GM20000 (cell line): ENCODE results near the gene PGP.

Experiments
- DNase-seq: peaks from one replicate; pipeline ENCODE4 v3.0.0; 2012; ENCODE audit warnings: low spot score
- CTCF ChIP-seq: IDR thresholded peaks from 2 replicates; pipeline ENCODE4 v1.5.1; 2012; ENCODE audit warnings: mild to moderate bottlenecking, control low read depth; ENCODE audit errors: extremely low read depth, missing control alignments

Gene PGP

GRCh38 chr16:2177561-2177960, 37.1 kb downstream of the PGP start:
- TF ChIP-seq CTCF, result no peak
- no peak for DNase-seq

- no peak for DNase-seq
- TF ChIP-seq CTCF, result no peak
Observed at GRCh38 chr16:2177101-2177500, 37.5 kb downstream of the PGP start.

- TF ChIP-seq CTCF, result no peak
- no peak for DNase-seq
Observed at GRCh38 chr16:2176047-2176446, 38.6 kb downstream of the PGP start.

GRCh38 chr16:2175454-2175853, 39.2 kb downstream of the PGP start:
- TF ChIP-seq CTCF, result no peak

GRCh38 chr16:2174396-2175131, 40.1 kb downstream of the PGP start:
- DNase-seq, result no peak
- TF ChIP-seq CTCF, result no peak

More at GRCh38 chr16:2175454-2175853, 39.2 kb downstream of the PGP start:
- no peak for DNase-seq

- DNase-seq, result no peak
- TF ChIP-seq CTCF, result no peak
Observed at GRCh38 chr16:2173916-2174315, 40.7 kb downstream of the PGP start.

- no peak for DNase-seq
- TF ChIP-seq CTCF, result no peak
Observed at GRCh38 chr16:2173366-2173765, 41.3 kb downstream of the PGP start.
